Mucosa of gallbladder (tissue), 1 donor: ENCODE results near the gene ZBTB48. TPM values are rescaled to one million over a fixed set of nuclear protein-coding genes. Genes with fewer than 3 reads are reported as not detected.
"Not testable (repeated sequence)": the region's sequence is repeated elsewhere in the genome, so short reads cannot be mapped to it uniquely, and the experiment has no call there.

Experiments
- DNase-seq: peaks from one replicate; pipeline ENCODE4 v3.0.0-alpha.2; 2020; ENCODE audit warnings: low spot score
- total RNA-seq: library from RNA; stranded (reverse); gene quantifications from one replicate; pipeline ENCODE4 v1.2.1, GENCODE V29; 2021
- donor health status: DM: no; HTN: no; CAD: no.

ZBTB48 gene
- total RNA-seq: 55.1 TPM

DNA sequence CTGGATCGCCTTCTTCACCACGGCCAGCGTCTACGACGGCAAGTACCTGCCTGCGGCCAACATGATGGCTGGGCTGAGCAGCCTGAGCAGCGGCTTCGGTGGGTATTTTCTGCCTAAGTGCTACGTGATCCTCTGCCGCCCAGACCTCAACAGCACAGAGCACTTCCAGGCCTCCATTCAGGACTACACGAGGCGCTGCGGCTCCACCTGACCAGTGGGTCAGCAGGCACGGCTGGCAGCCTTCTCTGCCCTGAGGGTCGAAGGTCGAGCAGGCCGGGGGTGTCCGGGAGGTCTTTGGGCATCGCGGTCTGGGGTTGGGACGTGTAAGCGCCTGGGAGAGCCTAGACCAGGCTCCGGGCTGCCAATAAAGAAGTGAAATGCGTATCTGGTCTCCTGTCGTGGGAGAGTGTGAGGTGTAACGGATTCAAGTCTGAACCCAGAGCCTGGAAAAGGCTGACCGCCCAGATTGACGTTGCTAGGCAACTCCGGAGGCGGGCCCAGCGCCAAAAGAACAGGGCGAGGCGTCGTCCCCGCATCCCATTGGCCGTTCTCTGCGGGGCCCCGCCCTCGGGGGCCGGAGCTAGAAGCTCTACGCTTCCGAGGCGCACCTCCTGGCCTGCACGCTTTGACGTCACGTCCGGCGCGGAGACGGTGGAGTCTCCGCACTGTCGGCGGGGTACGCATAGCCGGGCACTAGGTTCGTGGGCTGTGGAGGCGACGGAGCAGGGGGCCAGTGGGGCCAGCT lies at the start of gene ZBTB48:
Gene ZBTB48, plus strand, starts transcription at position 621 of the 745 bp plus-strand sequence. CDS start 616 bp downstream, outside the sequence.
- peak; percentile 99 for DNase-seq

DNA sequence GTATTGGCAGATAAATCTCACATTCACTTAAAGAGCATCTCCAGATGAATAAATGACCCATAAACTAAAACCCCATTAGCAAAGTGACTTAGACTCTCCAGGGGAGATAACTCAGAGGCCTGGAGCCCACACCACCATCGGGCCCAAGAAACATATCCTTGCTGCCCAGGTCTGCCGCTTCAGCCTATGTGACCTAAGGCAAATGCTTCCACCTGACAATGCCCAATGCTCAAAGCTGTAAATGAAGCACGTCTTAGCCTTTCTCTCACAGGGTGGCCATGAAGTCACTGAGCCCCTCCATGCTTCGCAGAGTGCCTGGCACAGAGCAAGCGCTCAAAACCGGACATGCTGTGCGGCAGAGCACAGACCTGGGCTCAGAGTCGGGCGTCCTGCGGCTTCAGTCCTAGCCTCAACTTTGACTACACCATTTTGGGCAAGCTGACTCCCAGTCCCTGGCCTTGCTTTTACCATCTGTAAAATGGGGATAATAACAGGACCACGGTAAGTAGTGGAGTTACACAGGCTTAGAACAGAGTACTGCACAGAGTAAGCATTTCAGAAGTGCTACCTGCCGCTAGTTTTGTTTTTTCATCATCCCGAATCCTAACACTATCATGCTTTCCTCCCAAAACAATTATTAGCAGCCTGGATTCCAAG lies 49.2 kb upstream of the ZBTB48 start:
- no peak for DNase-seq

DNA sequence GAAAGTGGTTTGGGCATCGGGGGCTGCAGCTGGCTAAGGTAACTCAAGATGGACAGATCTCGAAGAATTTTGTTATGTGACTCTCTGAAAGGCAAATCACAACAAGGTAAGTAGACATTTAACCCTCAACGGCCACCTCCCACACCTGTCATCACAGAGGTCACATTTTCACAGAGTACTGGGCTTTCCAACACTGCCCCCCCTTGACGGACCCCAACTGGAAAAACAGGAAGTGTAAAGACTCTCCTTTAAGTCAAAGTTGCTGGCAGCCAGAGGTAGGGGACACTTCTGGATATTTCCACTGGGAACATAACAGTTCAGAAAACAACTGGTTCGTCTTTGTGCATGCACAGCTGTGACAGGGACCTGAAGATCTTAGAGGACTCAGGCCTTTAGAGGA lies 47.8 kb upstream of the ZBTB48 start:
- no peak for DNase-seq

DNA sequence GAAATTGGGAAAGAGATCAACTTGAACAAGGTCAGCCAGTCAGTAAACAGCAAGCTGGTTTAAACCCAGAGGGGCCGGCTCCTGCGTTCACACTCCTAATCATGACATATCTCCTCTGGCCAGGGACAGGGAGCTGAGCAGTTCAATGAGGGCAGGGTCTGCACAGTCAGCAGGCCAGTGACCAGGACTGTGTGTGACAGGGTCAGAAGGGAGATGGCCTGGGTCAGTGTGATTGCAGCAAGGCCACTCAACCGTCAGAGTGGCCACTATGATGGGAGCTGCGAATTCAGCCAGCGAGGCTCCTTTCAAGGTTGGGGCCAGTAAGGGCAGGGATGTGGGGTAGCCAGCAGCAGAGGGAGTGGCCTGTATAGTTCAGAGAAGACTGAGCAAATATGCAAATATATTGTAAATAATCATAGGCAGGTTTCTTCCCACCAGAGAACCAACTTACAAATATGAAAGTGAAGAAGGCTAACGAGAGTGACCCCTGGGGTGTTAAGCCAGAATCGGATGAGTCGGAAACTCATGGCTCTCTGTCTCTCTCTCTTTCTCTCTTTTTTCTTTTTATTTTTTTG lies 45.5 kb upstream of the ZBTB48 start:
- DNase-seq: no peak

DNA sequence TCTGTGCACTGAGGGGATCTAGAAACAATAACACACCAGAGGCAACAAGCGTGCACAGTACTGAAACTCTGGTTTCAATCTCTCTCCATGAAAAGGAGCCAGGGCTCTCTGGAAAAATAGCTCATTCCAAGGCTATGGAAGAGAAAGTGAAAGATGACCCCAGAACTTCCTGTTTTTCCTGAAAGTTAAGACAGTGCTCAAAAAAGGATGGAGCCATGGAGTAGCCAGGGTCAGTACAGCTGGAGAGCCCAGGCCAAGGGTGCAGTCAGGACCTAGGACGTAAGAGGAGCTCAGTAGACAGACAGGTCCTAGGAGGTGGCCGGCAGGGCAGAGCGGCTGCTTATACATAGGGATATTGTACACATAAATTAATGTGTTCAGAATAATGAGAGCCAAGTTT lies 44.6 kb upstream of the ZBTB48 start:
- DNase-seq: no peak

DNA sequence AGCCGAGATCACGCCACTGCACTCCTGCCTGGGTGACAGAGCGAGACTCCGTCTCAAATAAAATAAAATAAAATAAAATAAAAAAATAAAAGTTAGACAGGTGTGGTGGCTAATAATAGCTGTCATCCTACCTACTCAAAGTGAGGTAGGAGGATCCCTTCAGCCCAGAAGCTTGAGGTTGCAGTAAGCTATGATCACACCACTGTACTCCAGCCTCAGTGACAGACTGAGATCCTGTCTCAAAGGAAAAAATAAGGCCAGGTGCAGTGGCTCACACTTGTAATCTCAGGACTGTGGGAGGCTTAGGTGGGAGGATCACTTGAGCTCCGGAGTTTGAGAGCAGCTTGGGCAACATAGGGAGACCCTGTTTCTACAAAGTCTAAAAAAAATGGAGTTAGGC lies 43.5 kb upstream of the ZBTB48 start:
- no peak for DNase-seq

DNA sequence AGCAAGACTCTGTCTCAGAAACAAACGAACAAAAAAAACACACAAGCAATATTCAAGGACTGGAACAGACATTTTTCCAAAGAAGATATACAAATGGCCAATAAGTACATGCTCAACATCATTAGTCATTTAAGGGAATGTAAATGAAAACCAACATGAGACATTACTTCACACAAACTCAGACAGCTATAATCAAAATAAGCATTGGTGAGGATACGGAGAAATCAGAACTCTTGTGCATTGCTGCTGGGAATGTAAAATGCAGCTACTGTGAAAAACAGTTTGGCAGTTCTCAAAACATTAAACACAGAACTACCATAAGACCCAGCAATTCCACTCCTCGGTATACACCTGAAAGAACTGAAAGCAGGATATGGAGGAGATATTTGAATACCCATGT lies 40.8 kb upstream of the ZBTB48 start:
- no peak for DNase-seq

DNA sequence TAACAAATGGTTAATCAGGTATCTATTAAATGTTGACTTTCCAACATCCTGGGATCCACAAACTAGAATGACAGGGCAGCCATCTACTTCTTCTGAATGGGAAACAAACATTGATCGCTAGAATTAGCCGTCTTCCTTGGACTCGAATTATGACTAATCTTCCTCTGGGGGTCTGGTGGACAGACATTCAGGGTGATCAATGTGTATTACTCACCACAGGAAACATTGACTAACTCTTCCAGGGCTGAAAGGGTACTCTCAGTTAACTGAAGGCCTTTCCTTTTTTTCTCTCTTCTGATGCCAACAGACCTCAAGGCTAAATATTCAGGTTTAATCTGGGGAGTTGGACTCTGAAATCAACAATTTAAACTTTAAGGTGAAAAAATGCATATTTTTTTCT lies 35.0 kb upstream of the ZBTB48 start:
- DNase-seq: no peak

DNA sequence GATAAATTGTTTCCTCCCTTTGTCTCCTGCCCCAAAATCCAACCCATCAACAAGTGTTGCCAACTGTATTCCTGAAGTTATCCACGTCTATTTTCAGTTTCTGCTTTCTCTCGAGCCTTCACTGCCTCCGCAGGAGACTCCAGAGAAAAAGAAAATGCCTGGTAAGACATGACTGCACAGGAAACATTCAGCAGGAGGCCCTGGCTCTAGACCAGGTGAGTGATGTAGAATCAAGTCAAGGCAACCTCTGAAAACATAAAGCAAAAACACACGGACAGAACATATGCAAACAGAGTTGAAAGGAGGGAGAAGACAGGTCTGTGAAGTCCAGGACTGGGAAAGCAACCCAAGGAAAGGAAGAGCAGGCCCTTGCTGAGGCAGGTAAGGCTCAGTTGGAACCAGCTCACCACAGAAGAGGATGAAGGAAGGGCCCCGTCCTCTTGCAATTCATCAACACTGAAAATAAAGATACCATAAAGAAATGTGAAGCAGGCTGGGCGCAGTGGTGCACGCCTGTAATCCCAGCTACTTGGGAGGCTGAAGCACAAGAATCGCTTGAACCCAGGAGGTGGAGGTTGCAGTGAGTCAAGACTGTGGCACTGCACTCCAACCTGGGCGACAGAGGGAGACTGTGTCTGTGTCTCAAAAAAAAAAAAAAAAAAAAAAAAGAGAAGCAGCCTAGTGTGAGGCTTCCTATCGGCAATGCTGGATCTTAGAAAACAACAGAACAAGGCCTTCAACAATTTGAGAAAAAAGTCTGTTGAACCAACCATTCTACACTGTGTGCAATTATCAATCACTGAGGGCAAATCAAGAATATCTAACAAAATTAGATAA lies 34.3 kb upstream of the ZBTB48 start:
- DNase-seq: no peak

DNA sequence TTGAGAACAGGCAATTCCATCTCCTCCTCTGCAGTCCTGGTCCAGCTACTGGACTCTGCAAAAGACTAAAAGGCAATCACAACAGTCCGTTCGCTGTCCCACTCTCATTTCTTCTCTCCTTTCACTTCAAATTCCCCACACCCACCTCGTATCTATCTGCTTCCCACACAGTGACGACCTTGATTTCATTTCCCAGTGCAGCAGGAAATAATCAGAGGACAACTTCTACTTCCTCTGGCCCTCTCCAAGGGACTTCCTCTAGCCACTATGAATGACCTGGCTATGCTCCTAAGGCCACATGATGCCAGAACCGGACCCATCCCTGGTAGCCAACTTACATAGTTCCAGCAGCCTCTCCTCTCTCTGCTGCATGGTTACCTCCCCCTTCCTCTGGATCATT lies 33.5 kb upstream of the ZBTB48 start:
- DNase-seq: no peak

DNA sequence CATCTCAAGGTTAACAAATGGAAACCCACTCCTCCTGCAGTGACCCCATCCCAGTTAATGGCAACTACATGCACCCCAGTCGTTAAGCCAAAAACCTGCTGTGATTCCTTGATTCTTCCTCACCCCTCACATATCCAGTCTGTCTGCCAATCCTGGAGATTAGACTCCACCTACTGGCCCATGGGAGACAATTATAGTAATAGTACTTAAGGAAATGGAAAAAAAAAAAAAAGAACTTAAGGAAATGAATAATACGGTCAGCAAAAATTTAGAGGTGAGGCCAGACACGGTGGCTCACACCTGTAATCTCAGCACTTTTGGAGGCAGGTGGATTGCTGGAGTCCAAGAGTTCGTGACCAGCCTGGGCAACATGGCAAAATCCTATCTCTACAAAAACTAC lies 32.5 kb upstream of the ZBTB48 start:
- DNase-seq: no peak

DNA sequence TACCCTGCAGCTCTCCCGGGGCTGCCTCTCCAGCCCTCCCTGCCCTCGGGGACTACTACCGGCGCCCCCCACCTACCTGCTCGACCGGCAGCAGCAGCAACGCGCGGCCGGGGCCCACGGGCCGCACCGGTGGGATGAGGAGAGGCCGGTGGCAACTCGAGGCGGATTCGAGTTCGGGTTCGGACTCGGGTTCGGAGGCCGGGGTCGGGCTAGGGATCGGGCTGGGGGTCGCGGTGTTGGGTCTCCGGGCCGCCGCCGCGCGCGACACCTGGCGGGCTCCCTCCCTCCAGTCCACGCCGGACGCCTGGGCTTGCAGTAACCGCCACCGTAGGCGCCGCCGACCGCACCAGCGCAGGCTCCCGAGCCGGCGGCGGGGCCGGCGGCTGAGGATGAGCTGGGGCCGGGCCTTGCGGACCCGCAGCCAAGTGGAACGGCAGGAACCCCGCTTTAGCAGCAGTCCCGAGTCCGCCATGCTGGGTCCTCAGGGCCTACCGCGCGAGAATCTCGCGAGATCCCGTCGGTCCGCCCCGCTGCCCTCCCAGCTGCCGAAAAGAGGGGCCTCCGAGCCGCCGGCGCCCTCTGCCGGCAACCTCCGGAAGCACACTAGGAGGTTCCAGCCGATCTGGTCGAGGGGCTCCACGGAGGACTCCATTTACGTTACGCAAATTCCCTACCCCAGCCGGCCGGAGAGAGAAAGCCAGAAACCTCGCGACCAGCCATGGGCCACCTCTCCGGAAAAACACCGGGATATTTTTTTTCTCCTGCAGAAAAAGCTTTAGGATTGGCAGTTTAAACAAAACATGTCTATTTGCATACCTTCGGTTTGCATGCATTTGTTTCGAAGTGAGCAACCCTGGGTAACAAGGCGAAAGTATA lies 25.5 kb upstream of the ZBTB48 start, which contains the start of gene NOL9:
Gene NOL9, minus strand, starts transcription at position 483 of the 876 bp plus-strand sequence. Its CDS starts 11 bp downstream, at position 472.
- peak; percentile 97 for DNase-seq

DNA sequence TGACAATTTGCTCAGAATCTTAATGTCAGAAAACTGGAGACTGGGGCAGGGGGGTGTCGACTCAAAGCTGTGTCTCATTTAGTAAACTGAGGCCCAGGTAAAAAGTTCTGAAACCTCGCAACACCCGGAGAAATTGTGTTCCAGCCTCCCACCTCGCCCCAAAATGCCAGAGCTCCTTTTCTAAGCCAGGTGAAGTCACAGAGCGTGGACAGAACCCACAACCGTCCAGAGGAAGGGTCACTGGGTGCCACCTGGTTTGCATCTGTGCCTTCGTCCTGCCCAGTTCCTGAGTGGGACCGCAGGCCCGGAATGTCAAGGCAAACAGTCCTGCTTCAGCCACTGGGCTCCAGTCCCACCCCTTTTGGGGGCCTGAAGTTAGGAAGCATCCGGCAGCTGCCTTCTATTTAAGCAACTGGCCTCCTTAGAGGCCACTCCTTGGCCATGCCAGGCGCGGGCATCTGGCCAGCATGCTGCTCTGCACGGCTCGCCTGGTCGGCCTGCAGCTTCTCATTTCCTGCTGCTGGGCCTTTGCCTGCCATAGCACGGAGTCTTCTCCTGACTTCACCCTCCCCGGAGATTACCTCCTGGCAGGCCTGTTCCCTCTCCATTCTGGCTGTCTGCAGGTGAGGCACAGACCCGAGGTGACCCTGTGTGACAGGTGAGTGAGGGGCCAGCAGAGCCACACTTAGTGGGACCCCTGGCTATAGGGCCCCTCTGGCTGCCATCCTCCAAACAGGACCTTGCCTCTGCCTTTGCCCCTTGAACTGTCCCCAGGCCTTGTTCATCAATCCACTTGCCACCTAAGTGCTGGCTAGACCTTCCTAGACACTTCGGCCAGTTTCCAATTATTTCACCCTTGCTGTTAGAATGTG lies 24.7 kb upstream of the ZBTB48 start, which contains the start of gene TAS1R1:
Gene TAS1R1, plus strand, starts transcription at position 401 of the 872 bp plus-strand sequence. Its CDS starts 67 bp downstream, at position 468.
- peak; percentile 51 for DNase-seq

DNA sequence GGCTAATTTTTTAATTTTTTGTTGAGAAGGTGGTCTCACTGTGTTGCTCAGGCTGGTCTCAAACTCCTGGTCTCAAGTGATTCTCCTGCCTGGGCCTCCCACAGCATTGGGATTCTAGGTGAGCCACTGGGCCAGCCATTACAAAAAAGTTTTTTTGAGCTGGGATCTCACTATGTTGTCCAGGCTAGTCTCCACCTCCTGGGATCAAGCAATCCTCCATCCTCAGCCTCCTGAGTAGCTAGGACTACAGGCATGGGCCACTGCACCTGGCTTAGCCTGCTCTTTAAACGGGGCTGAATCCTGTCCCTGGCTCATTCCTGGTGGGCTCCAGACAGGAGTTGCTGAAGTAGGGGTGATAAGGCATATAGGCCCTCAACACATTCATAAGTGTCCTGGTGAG lies 22.2 kb upstream of the ZBTB48 start:
- DNase-seq: no peak

DNA sequence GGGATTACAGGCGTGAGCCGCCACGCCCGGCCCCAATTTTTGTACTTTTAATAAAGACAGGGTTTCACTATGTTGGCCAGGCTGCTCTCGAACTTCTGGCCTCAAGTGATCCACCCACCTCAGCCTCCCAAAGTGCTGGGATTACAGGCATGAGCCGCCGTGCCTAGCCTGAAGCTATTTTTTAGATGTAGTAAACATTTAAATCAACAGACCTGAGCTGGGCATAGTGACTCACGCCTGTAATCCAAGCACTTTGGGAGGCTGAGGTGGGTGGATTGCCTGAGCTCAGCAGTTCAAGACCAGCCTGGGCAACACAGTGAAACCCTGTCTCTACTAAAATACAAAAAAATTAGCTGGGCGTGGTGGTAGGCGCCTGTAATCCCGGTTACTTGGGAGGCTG lies 20.6 kb upstream of the ZBTB48 start:
- not testable (repeated sequence) for DNase-seq

DNA sequence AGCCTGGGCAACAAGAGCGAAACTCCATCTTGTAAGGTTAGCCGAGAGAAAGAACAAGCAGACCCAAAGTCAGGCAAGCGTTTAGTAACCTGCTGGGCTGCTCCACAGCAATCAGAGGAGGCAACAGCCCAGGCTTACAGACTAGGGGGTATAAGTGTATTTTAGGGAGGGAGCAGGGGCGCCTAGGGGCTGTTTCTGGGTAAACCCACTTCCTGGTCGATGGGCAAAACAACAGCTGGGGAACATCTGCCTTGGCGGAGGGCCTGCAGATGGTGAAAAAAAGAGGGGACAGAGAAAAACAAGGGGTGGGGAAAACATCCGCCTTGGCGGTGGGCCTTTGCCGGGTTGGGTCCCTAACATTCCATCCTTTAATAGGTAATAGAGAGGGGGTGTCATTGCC lies 19.5 kb upstream of the ZBTB48 start:
- no peak for DNase-seq

DNA sequence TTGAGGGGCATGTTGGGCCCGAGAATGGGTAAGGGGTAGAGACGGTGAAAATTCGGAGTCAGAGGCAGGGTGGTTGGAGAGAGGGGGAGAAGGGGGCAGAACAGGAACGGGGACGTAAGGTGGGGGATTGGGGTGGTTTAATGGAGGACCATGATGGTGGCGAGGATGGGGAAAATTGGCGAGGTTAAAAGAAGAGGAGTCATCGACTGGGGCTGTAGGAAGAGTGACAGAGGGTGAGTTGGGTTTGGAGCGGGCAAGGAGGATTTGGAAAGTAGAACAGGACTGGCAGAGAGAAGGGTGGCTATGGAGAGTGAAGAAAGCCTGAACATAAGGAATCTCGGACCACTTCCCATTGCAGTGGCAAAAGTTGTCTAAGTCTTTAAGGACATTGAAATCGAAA lies 10.8 kb upstream of the ZBTB48 start:
- DNase-seq: no peak

DNA sequence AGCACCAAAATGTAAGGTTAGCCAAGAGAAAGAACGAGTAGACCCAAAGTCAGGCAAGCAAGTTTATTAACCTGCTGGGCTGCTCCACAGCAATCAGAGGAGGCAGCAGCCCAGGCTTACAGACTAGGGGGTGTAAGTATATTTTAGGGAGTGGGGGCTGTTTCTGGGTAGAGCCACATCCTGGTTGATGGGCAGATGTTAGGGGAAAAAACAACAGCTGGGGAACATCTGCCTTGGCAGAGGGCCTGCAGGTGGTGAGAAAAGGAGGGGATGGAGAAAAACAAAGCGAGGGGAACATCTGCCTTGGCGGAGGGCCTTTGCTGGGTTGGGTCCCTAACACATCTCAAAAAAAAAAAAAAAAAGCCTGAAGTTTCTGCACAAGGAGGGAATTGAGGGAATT lies 9.7 kb upstream of the ZBTB48 start:
- DNase-seq: no peak

DNA sequence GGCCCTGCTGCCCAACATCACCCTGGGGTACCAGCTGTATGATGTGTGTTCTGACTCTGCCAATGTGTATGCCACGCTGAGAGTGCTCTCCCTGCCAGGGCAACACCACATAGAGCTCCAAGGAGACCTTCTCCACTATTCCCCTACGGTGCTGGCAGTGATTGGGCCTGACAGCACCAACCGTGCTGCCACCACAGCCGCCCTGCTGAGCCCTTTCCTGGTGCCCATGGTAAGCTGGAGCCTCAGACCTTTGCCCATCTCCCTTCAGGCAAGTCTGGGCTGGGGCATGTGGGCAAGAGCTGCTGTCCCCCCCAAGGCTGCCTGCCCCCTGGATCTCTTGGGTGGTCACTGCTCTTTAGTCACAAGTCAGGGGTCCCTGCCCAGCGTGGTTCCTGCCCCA lies 8.8 kb upstream of the ZBTB48 start:
- no peak for DNase-seq
